IPS-18c (cell line): ENCODE measurements around the gene MSN.
"Not testable (repeated sequence)": the region's sequence is repeated elsewhere in the genome, so short reads cannot be mapped to it uniquely, and the experiment has no call there.

ENCODE experiments used
- H3K4me3 ChIP-seq: 2 replicates; pipeline ENCODE4 v1.7.0; 2013; ENCODE audit warnings: low read depth, mild to moderate bottlenecking, low read length, moderate library complexity; ENCODE audit not compliant: insufficient read depth
- H3K9me3 ChIP-seq: one replicate; pipeline ENCODE4 v1.6.1; 2013; ENCODE audit warnings: mild to moderate bottlenecking, low read length, moderate library complexity; ENCODE audit not compliant: control insufficient read depth, insufficient read depth

Gene MSN

DNA sequence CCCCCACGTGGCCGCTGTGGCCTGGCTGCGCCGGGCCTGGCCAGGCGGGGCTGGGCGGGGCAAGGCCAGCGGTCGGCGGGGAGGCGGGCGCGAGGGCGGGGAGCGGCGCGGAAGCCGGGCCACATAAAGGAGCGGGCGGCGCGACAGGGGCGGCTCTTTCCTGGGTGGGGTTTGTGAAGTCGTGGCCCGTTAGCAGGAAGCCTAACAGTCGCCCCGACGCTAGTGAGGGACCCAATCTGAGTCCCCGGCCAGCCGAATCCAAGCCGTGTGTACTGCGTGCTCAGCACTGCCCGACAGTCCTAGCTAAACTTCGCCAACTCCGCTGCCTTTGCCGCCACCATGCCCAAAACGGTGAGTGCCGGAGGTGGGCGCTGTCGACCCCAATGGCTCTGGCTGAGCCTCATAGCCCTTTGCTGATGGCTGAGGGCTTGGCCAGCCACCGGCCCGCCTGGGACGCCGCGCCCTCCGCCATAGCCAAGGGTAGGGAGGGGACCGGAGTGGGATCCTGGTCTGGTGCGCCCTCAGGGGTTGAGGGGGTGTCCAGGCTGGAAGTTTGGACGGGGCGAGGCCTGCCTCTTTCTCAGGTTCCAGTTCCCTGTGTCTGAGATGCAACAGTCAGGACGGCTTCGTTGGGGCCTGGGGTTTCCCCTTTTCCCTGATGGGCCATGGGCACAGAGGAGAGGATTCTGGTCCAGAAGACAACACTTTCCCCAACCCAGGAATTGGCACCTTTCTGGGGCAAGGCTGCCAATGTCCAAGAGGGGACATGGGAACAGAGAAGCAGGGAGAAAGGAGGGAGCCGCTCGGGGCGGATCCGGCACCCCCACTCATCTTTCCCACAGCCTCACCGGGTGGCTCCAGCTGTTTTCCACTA, at the start of gene MSN:
MSN (plus strand) TSS at position 152 of the 874 bp plus-strand sequence; CDS start at position 340, 188 bp downstream.
- H3K4me3 ChIP-seq, result peak within 1 kb of the TSS; percentile 63
- peaks cover 17% of the 10 kb centered on the region for H3K9me3 ChIP-seq

DNA sequence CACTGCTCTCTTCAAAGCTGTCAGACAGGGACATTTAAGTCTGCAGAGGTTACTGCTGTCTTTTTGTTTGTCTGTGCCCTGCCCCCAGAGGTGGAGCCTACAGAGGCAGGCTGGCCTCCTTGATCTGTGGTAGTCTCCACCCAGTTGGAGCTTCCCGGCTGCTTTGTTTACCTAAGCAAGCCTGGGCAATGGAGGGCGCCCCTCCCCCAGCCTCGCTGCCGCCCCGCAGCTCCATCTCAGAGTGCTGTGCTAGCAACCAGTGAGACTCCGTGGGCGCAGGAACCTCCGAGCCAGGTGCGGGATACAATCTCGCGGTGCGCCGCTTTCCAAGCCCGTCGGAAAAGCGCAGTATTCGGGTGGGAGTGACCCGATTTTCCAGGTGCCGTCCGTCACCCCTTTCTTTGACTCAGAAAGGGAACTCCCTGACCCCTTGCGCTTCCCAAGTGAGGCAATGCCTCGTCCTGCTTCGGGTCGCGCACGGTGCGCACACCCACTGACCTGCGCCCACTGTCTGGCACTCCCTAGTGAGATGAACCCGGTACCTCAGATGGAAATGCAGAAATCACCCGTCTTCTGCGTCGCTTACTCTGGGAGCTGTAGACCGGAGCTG, 47.3 kb upstream of the MSN start:
- not testable (repeated sequence) for H3K4me3 ChIP-seq, H3K9me3 ChIP-seq

DNA sequence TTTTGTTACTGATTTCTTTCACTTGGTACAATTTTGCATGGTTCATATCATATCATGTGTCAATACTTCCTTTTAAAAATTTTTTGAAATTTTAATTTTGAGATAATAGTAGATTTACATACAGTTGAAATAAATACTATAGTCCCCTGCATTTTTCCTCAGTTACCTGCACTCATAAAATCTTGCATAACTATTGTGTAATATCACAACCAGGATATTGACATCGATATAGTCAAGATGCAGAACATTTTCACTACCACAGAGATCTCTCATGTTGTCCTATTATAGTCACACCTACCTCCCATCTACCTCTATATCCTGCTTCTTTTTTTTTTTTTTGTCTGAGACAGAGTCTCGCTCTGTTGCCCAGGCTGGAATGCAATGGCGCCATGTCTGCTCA, 36.7 kb upstream of the MSN start:
- Histone ChIP-seq H3K4me3 (no peak overlapping the region), H3K9me3 (peaks cover 3% of the 10 kb centered on the region)

DNA sequence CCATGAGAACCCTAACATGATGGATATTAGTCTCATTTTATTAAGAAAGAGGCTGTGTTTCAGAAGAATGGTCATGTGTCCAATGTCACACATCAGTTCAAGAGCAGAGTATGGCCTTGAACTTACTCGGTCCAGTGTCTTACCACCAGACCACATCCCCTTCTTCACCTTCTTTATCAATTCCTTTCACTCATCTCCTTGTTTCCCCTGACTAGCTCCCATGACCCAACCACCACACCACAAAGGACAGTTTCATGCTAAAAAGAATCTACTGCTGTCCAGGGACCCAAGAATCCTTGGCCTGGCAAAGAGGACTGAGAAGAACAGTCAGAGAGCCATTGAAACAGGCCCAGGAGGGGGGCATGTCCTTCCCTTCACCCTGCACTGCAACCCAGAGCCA, 33.6 kb upstream of the MSN start:
- no peak overlapping the region for H3K4me3 ChIP-seq
- peaks cover 3% of the 10 kb centered on the region for H3K9me3 ChIP-seq

DNA sequence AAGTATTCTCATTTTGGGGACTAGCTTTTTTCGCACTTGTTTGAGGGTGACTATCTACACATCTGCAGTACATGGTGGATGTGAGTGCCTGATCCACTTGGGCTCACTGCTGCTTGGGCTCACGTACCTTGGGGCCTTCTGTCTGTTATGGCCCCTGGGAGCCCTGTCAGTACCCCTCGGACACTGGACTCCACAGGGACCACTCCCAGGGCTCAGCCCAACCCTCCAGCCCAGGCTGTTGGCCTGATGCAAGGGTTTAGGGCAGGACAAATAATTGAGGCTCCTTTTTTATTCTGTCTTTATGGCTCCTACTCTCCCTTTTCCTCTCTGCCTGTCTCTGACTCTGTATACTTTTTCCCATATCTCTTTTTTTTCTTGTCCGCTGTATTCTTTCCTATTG, 32.7 kb upstream of the MSN start:
- H3K4me3 ChIP-seq, result no peak overlapping the region
- H3K9me3 ChIP-seq, result peaks cover 3% of the 10 kb centered on the region

DNA sequence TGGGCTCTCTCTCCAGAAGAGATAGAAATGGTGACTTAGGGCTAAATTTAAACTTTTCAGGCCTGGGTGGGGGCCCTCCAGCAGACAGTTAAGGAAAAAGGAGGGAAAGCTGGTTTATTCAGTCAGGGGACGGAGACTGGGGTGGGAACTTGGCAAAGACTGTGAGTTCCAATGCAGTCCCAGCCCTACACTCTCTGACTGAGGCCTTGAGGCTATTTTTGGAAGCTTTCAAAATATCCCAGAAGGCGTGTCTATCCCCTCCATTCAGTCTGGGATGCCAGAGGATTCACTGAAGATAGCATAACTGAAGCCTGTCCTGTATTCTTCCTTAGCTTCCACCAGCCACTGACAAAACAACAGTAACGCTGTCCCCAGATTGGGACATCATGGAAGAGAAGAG, 32.1 kb upstream of the MSN start:
- Histone ChIP-seq H3K4me3 (no peak overlapping the region), H3K9me3 (peaks cover 3% of the 10 kb centered on the region)

DNA sequence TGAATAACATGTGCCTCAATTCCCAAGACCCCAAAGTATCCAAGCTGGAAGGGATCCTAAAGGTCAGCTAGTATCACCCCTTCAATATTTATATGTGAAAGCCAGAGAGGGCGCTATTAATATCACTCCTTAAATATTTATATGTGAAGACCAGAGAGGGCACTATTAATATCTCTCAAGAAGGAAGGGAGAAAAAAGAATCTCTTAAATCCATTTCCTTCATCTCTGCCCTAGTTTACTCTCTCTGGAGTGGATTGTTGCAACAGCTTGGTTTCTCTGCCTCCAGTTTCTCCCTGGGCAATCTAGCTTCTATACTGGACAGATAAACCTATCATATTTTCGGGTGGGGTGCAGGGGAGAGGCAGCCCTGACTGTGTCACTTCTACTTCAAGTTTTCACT, 31.6 kb upstream of the MSN start:
- Histone ChIP-seq H3K4me3 (no peak overlapping the region), H3K9me3 (peaks cover 3% of the 10 kb centered on the region)

DNA sequence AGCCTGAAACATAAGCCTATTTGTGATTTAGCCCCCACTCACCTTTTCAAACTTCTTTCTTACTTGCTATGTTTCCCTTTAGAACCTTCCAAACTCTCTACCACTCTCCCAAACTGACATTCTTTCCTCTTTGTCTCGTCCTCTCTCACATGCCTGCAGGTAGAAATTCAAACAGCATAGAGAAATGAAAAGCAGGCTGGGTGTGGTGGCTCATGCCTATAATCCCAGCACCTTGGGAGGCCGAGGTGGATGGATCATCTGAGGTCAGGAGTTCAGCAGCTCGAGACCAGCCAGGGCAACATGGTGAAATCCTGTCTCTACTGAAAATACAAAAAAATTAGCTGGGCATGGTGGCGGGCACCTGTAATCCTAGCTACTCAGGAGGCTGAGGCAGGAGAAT, 31.2 kb upstream of the MSN start:
- H3K4me3 ChIP-seq, H3K9me3 ChIP-seq: not testable (repeated sequence)

DNA sequence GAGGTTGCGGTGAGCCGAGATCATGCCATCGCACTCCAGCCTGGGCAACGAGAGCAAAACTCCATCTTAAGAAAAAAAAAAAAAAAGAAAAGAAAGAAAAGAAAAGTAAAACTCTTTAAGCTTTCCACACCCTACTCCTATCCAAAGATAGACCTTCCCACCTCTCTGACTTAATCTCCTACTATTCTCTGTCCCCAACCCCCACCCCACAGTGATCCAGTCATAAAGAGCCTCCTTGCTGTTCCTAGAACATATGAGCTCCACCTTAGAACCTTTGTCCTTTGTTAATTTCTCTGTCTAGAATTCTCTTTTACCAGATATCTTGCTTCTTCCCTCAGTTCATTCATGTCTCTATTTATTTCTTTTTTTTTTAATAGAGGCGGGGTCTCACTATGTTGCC, 30.1 kb upstream of the MSN start:
- no peak overlapping the region for H3K4me3 ChIP-seq
- no peaks in the 10 kb centered on the region for H3K9me3 ChIP-seq

DNA sequence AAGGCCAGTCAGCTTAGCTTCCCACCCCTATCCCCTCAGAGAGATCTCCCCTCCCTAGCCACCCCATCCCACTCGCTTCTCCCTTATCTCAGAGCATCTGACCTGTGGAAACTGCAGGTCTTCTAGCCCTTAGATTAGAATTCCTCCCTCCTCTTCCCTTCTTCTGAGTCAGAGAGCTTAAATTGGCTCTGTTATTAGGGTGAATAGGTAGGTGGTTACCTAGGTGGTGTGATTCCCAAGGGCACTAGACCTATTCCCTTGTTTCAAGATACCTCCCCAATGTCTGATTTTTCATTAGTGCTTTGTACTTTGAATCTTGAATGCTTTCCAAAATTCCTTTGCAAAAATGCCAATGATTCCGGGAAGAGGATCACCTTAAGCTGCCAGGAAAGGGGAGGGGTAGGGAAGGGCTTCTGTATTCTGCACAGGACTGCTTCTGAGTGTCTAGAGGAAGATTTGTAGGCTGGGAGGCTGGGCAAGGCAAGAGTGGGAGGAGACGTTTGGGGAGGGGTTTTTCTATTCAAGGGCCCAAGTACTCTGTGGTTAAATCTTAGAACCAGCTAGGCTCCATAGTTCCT, 24.5 kb upstream of the MSN start:
- Histone ChIP-seq H3K9me3 (peaks cover 4% of the 10 kb centered on the region), H3K4me3 (no peak overlapping the region)

DNA sequence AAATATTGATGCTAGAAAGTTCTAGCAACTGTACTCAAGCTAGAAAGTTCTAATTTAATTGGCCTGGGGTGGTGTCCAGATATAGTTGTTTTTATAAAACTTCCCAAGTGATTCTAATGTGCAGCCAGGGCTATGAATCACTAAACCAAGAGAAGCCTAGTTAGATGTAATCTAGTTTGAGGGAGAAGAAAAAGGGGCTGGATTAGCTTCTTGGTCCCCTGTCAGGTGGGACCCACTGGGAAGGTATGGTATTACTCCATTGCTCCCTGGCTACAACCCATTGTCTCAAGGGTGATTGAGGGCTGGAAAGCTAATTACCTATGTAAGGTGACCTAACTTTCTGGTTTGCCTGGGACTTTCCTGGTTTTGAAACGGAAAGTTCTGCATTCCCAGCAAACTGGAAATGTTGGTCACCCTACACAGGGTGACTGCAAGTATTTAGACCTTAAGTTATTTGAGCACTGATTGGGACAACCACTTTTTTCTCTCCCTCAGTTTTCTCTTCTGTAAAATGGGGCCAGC, 23.9 kb upstream of the MSN start:
- Histone ChIP-seq H3K4me3 (no peak overlapping the region), H3K9me3 (peaks cover 4% of the 10 kb centered on the region)

DNA sequence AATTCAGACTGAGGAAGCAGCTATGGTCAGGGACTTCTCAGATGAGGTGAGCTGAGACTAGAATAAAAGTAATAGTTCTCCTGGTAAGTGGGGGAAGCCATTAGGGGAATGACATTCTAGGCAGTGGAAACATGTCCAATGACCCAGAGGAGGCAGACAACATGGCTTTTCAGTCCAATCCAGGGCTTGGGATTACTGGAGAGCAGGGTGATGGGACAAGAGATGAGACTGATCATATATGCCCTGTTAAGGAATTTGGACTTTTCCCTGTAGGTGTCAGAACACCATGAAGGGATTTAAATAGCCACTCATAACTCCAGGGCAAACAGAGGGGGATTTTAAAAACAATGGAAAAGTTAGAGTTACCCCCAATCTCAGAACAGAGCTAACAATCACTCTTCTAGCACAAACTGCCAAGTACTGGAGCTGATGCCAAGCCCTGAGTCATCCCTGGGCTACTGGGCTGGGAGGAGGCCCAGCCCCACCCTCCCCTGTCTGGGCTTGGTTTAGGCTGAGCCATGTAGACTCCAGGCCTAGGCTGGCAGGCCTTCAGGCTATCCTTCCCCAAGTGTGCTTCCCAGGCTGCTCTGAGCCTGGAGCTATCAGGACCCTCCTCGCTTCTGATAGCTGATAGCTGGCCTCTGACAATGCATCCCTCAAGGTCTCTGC, 22.7 kb upstream of the MSN start:
- Histone ChIP-seq H3K4me3 (no peak overlapping the region), H3K9me3 (peaks cover 5% of the 10 kb centered on the region)

DNA sequence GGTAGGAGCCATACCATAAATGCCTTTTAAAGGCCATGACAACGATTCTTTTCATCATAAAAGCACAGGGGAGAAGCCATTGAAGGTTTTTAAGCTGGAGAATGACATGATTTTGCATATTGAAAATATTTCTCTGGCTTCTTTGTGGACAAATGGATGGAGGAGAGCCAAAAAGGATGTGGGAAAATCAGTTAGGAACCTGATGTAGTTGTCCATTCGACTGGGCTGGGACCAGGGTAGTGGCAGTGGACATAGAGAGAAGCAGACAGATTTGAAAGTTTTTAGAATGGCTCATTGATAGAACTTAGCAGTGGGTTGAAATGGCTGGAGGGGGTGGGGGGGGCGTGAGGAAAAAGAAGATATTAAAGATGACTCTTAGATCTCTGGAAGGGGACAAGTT, 19.7 kb upstream of the MSN start:
- Histone ChIP-seq H3K4me3 (no peak overlapping the region), H3K9me3 (peaks cover 9% of the 10 kb centered on the region)

DNA sequence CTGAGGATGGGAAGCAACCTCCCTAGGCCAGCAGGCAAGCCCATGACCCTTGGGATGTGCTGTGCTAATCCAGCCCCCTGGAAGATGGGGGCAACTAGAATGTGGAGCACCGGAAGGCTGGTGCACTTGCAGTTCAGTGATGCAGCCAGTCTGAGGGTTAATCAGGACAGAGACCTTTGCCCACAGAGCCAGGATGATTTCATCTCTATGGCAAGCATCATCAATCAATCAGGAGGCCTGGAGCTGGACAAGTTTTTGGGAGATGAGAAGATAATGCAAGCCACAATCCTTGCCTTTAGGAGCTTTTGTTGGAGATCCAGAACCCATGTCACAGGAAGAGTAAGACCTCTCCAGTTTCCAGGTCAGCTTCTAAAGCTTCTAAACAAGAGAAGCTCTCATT, 15.4 kb upstream of the MSN start:
- no peak overlapping the region for H3K4me3 ChIP-seq
- peaks cover 6% of the 10 kb centered on the region for H3K9me3 ChIP-seq

DNA sequence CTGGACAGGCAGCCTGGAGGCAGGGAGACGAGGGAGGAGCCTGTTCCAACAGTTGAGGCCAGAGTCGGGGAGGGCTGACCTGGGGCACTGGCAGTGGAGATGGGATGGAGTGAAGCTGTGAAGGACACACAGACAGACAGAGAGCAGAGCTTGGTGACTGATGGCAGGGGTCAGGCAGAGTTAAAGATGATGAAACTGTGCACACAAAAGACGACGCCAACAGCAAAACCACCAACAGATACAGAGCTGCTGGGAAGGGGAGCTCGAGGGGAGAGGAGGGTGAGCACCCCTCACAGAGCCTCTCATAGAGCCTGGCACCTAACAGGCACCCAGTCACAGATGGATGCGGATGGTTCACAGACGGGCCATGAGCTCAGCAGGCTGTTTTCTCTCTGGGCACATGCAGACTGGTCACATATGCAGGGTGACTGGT, 10.4 kb upstream of the MSN start:
- not testable (repeated sequence) for H3K9me3 ChIP-seq, H3K4me3 ChIP-seq

DNA sequence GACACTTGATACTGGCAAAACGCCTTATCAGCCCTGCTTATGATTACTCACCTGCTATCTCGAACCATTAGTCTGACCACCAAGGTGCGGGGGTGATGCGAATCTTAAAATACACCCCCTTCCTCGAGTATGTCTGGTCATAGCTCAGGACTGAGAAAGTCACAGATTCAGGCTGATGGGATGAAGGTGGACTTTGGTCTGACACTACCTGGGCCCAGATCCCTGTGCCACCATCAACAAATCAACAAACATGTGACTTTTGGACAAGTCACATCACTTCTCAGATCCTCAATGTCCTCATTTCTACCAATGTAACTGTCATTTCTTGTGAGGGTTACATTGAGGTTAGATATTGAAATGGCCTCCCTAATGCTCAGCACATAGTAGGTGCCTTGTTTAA, 9.8 kb upstream of the MSN start:
- Histone ChIP-seq H3K4me3 (no peak overlapping the region; the same call in 1 of the 2 replicates), H3K9me3 (peaks cover 3% of the 10 kb centered on the region)

DNA sequence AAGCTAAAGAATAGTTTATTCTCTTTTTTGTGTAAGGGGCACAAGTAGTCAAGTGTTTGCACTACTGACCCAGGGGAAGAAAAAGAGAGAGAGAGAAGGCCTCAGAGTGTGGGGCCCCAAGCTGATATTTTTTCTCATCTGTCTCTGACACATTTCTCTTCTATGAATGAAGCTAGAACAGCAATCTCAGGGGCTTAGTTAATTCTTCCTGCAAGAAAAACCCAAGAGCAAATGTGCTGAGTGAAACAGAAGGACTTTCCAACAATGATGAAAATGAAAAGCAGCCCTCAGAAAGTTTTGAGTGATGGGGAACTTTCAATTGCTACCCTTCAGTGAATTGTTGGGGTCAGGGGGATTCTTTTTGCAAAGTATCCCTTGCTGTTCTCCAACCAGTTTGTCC, 9.2 kb upstream of the MSN start:
- no peak overlapping the region for H3K4me3 ChIP-seq
- H3K9me3 ChIP-seq, result peaks cover 3% of the 10 kb centered on the region

DNA sequence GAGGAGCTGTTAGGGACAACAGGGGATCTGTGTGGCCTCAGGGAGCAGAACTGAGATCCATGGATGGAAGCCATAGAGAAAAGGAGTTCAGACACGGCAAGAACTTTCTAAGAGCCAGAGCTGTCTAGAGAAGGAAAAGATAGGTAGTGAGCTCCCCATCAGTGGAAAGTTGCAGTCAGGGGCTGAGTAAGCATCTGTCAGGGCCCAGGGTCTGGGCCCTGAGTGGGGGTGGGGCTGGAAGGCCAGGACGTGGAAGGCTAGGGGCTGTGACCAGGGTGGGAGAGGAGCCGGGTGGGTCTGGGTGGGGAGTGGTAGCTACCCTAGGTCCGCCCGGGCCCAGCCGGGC, 324 bp upstream of the MSN start:
- Histone ChIP-seq H3K9me3 (peaks cover 14% of the 10 kb centered on the region), H3K4me3 (no peak overlapping the region)
